Mesendoderm (in vitro differentiated cells): Measurements from ENCODE around the gene PSMD6.

ENCODE experiments used
- DNase-seq: peaks from one replicate; pipeline ENCODE4 v3.0.0; 2013
- H2AK5ac ChIP-seq: 2 replicates; pipeline ENCODE4 v1.6.1; 2013; ENCODE audit warnings: low read length, inconsistent platforms
- H2BK120ac ChIP-seq: 2 replicates; pipeline ENCODE4 v1.6.1; 2013; ENCODE audit warnings: low read depth, mild to moderate bottlenecking, low read length, moderate library complexity, mixed read lengths
- H2BK15ac ChIP-seq: replicated peaks from 2 replicates; pipeline ENCODE4 v1.6.1; 2013; ENCODE audit warnings: low read depth, mild to moderate bottlenecking, moderate library complexity
- H2BK5ac ChIP-seq: 2 replicates; pipeline ENCODE4 v1.6.1; 2013; ENCODE audit warnings: low read length, inconsistent platforms
- H3K18ac ChIP-seq: 2 replicates; pipeline ENCODE4 v1.6.1; 2013; ENCODE audit warnings: mild to moderate bottlenecking, low read length, mixed read lengths
- H3K23ac ChIP-seq: one replicate; pipeline ENCODE4 v1.6.1; 2013; ENCODE audit warnings: low read length
- H3K27ac ChIP-seq: 2 replicates; pipeline ENCODE4 v1.5.1; 2013; ENCODE audit warnings: low read depth, mild to moderate bottlenecking, inconsistent platforms, low read length, moderate library complexity
- H3K27me3 ChIP-seq: 2 replicates; pipeline ENCODE4 v1.6.1; 2013; ENCODE audit warnings: low read length, control low read depth, mild to moderate bottlenecking, inconsistent platforms; ENCODE audit not compliant: insufficient read depth, poor library complexity
- H3K36me3 ChIP-seq: 2 replicates; pipeline ENCODE4 v1.6.1; 2013; ENCODE audit warnings: low read length, inconsistent platforms; ENCODE audit not compliant: control insufficient read depth, insufficient read depth
- H3K4ac ChIP-seq: one replicate; pipeline ENCODE4 v1.6.1; 2013; ENCODE audit warnings: low read depth, mild to moderate bottlenecking, low read length, moderate library complexity
- H3K4me1 ChIP-seq: 2 replicates; pipeline ENCODE4 v1.6.1; 2013; ENCODE audit warnings: low read depth, low read length, inconsistent platforms; ENCODE audit not compliant: control insufficient read depth
- H3K4me2 ChIP-seq: 2 replicates; pipeline ENCODE4 v1.6.1; 2013; ENCODE audit warnings: low read length
- H3K4me3 ChIP-seq: 2 replicates; pipeline ENCODE4 v1.5.1; 2013; ENCODE audit warnings: mild to moderate bottlenecking, low read length
- H3K56ac ChIP-seq: one replicate; pipeline ENCODE4 v1.6.1; 2013; ENCODE audit warnings: low read length
- H3K79me1 ChIP-seq: 2 replicates; pipeline ENCODE4 v1.6.1; 2013; ENCODE audit warnings: low read length, inconsistent platforms
- H3K79me2 ChIP-seq: 2 replicates; pipeline ENCODE4 v1.6.1; 2013; ENCODE audit warnings: mild to moderate bottlenecking, low read length; ENCODE audit not compliant: control insufficient read depth, insufficient read depth
- H3K9ac ChIP-seq: 2 replicates; pipeline ENCODE4 v1.6.1; 2013; ENCODE audit warnings: low read length, inconsistent platforms
- H4K5ac ChIP-seq: one replicate; pipeline ENCODE4 v1.6.1; 2013; ENCODE audit warnings: low read length
- H4K8ac ChIP-seq: one replicate; pipeline ENCODE4 v1.6.1; 2013; ENCODE audit warnings: low read depth, mild to moderate bottlenecking, control low read depth, low read length, moderate library complexity
- WGBS: extraction: QIAGEN DNeasy Blood & Tissue Kit; methylation state at CpG from one replicate; pipeline ENCODE4 v1.1.7; 2013; ENCODE audit warnings: low lambda C conversion rate, missing lambda C conversion rate; ENCODE audit not compliant: insufficient coverage; ENCODE audit errors: extremely low coverage; 5-methylcytosine and 5-hydroxymethylcytosine counted together

Gene PSMD6

GRCh38 chr3:64049832-64050231, 26.5 kb upstream of the PSMD6 start:
- no peak overlapping the region for H3K56ac ChIP-seq
- WGBS = no CpG with 5 or more reads among the region's 4 CpGs
- no peak overlapping the region for H4K8ac ChIP-seq
- no peak overlapping the region for H2BK120ac ChIP-seq
- no peak overlapping the region for H3K4me3 ChIP-seq
- H3K23ac ChIP-seq = no peak overlapping the region
- no peak overlapping the region for H3K27ac ChIP-seq
- no peak overlapping the region for H3K18ac ChIP-seq
- H2BK5ac ChIP-seq = no peak overlapping the region
- no peak overlapping the region for H2AK5ac ChIP-seq
- DNase-seq = peak; percentile 78
- H3K4me1 ChIP-seq = peaks cover 9% of the 10 kb centered on the region
- H3K27me3 ChIP-seq = no peaks in the 10 kb centered on the region
- no peaks in the 10 kb centered on the region for H3K79me2 ChIP-seq
- no peaks in the 10 kb centered on the region for H3K36me3 ChIP-seq
- no peaks in the 10 kb centered on the region for H3K79me1 ChIP-seq
- H3K4ac ChIP-seq = no peak overlapping the region
- H2BK15ac ChIP-seq = no peak overlapping the region
- H4K5ac ChIP-seq = no peak overlapping the region
- H3K4me2 ChIP-seq = no peak overlapping the region
- no peak overlapping the region for H3K9ac ChIP-seq

GRCh38 chr3:64049136-64049535, 25.8 kb upstream of the PSMD6 start:
- H3K18ac ChIP-seq = no peak overlapping the region
- H3K27me3 ChIP-seq = no peaks in the 10 kb centered on the region
- H3K36me3 ChIP-seq = no peaks in the 10 kb centered on the region
- H3K4ac ChIP-seq = no peak overlapping the region
- H3K9ac ChIP-seq = no peak overlapping the region
- DNase-seq = peak; percentile 50
- H3K4me2 ChIP-seq = no peak overlapping the region
- no peak overlapping the region for H2BK15ac ChIP-seq
- no peak overlapping the region for H2BK5ac ChIP-seq
- H3K79me1 ChIP-seq = no peaks in the 10 kb centered on the region
- peaks cover 9% of the 10 kb centered on the region for H3K4me1 ChIP-seq
- no peaks in the 10 kb centered on the region for H3K79me2 ChIP-seq
- no peak overlapping the region for H4K5ac ChIP-seq
- no peak overlapping the region for H3K23ac ChIP-seq
- H2BK120ac ChIP-seq = no peak overlapping the region
- H3K56ac ChIP-seq = no peak overlapping the region
- whole genome bisulfite sequencing = no CpG with 5 or more reads among the region's 3 CpGs
- no peak overlapping the region for H3K4me3 ChIP-seq
- H4K8ac ChIP-seq = no peak overlapping the region
- H2AK5ac ChIP-seq = no peak overlapping the region
- H3K27ac ChIP-seq = no peak overlapping the region

- H2BK5ac ChIP-seq = no peak overlapping the region
- H3K9ac ChIP-seq = no peak overlapping the region
- WGBS = no CpG with 5 or more reads among the region's 3 CpGs
- no peak overlapping the region for H4K5ac ChIP-seq
- no peaks in the 10 kb centered on the region for H3K79me1 ChIP-seq
- no peak overlapping the region for H2AK5ac ChIP-seq
- H3K56ac ChIP-seq = no peak overlapping the region
- no peak overlapping the region for H3K4ac ChIP-seq
- H3K4me3 ChIP-seq = no peak overlapping the region
- no peak overlapping the region for H2BK120ac ChIP-seq
- no peaks in the 10 kb centered on the region for H3K27me3 ChIP-seq
- H3K18ac ChIP-seq = no peak overlapping the region
- H3K79me2 ChIP-seq = no peaks in the 10 kb centered on the region
- no peak overlapping the region for H3K27ac ChIP-seq
- no peak overlapping the region for H4K8ac ChIP-seq
- H3K23ac ChIP-seq = no peak overlapping the region
- H2BK15ac ChIP-seq = no peak overlapping the region
- H3K36me3 ChIP-seq = no peaks in the 10 kb centered on the region
- H3K4me1 ChIP-seq = peaks cover 9% of the 10 kb centered on the region
- no peak overlapping the region for H3K4me2 ChIP-seq
- no peak for DNase-seq
Measured at GRCh38 chr3:64048631-64049061, 25.4 kb upstream of the PSMD6 start.

- Histone ChIP-seq H3K36me3 (no peaks in the 10 kb centered on the region), H4K5ac (no peak overlapping the region), H3K79me2 (no peaks in the 10 kb centered on the region), H3K23ac (no peak overlapping the region), H3K4me3 (no peak overlapping the region), H2BK5ac (no peak overlapping the region), H3K4ac (no peak overlapping the region), H3K4me1 (peaks cover 9% of the 10 kb centered on the region), H3K9ac (no peak overlapping the region), H3K27ac (no peak overlapping the region), H3K4me2 (no peak overlapping the region), H2BK120ac (no peak overlapping the region), H2AK5ac (no peak overlapping the region), H4K8ac (no peak overlapping the region), H3K27me3 (no peaks in the 10 kb centered on the region), H3K56ac (no peak overlapping the region), H3K18ac (no peak overlapping the region), H3K79me1 (no peaks in the 10 kb centered on the region), H2BK15ac (no peak overlapping the region)
- no CpG with 5 or more reads among the region's 7 CpGs for WGBS
- no peak for DNase-seq
Measured at GRCh38 chr3:64047787-64048186, 24.5 kb upstream of the PSMD6 start.

- Histone ChIP-seq H4K8ac (no peak overlapping the region), H3K27ac (no peak overlapping the region), H3K27me3 (no peaks in the 10 kb centered on the region), H2BK5ac (no peak overlapping the region), H2BK15ac (no peak overlapping the region), H3K4me1 (peaks cover 9% of the 10 kb centered on the region), H3K36me3 (no peaks in the 10 kb centered on the region), H3K4me3 (no peak overlapping the region), H3K4ac (no peak overlapping the region), H3K18ac (no peak overlapping the region), H2BK120ac (no peak overlapping the region), H3K4me2 (no peak overlapping the region), H3K23ac (no peak overlapping the region), H3K9ac (no peak overlapping the region), H3K79me2 (no peaks in the 10 kb centered on the region), H2AK5ac (no peak overlapping the region), H4K5ac (no peak overlapping the region), H3K56ac (no peak overlapping the region), H3K79me1 (no peaks in the 10 kb centered on the region)
- peak; percentile 72 for DNase-seq
- no CpG with 5 or more reads among the region's 6 CpGs for WGBS
Measured at GRCh38 chr3:64046996-64047594, 23.8 kb upstream of the PSMD6 start.

GRCh38 chr3:64046592-64046991, 23.3 kb upstream of the PSMD6 start:
- no CpG with 5 or more reads among the region's 3 CpGs for WGBS
- Histone ChIP-seq H3K79me1 (no peaks in the 10 kb centered on the region), H3K9ac (no peak overlapping the region), H3K56ac (no peak overlapping the region), H3K27ac (no peak overlapping the region), H3K4me1 (peaks cover 9% of the 10 kb centered on the region), H2BK5ac (no peak overlapping the region), H3K4me2 (no peak overlapping the region), H3K18ac (no peak overlapping the region), H4K5ac (no peak overlapping the region), H3K79me2 (no peaks in the 10 kb centered on the region), H2BK15ac (no peak overlapping the region), H4K8ac (no peak overlapping the region), H2BK120ac (no peak overlapping the region), H2AK5ac (no peak overlapping the region), H3K4ac (no peak overlapping the region), H3K36me3 (no peaks in the 10 kb centered on the region), H3K27me3 (no peaks in the 10 kb centered on the region), H3K23ac (no peak overlapping the region), H3K4me3 (no peak overlapping the region)
- no peak for DNase-seq
